Measurements from ENCODE around the gene AGAP9.
"Not testable (repeated sequence)": the region's sequence is repeated elsewhere in the genome, so short reads cannot be mapped to it uniquely, and the experiment has no call there.

The AGAP9 gene

DNA sequence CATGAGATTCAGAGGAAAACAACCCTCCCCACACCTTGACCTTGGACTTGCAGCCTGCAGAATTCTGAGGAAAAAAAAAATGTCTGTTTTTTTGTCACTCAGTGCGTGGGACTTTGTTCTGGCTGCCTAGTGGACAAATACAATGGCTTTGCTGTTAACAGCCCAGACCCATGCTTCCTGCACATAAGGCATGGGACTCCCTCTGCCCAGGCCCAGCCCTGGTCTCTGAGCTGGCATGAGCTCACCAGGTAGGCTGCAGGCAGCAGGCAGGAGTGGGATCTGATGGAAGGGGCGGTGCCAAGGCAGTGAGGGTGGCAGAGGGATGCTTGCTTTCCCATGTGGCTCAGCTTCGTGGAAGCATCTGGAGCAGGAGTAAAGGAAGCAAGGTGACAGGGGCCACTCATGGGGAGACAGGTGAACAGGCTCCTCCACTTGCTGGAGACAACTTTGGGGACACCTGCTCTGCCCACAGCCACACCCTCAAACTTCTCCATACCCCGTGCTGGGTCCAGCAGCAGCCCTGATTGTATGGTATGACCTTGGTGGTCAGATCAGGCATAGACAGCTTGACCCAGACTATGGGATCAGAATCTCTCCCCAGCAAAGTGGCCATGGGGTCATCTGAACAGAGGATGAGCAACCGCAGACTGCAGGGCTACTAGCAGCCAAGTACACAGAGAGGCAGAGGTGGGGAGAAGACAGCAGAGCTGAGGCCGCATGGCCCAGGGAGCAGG lies 66.5 kb downstream of the AGAP9 start:
- DNase-seq = no peak

DNA sequence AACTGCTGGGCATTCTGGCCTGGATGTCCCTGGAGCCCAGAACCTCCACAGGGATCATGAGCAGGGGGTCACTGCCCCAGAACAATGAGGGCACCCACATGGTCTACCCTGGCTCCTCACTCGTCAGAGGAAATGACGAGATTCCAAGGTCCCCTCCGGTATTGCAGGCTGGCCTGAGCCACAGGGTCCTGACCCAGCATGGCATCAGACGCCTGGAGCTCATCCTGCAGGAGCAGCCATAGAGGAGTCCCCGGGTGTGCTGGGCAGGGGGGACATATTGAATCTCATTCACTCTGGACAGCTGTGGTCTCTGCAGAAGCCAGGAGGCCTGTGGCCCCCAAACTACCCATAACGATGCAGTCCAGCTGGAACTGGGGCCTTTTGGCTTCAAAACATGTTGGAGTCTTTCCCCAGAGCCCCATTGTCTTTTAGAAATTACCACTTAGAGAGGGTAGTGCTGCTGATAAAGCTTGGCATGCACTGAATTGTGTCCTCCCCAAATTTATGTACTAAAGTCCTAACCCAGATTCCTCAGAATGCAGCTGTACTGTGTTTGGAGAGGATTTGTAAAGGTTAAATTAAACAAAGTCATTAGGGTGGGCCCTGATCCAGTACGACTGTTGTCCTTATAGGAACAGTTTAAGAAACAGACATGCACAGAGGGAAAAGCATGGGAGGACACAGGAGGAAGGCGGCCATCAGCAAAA lies 67.2 kb downstream of the AGAP9 start:
- DNase-seq = no peak

DNA sequence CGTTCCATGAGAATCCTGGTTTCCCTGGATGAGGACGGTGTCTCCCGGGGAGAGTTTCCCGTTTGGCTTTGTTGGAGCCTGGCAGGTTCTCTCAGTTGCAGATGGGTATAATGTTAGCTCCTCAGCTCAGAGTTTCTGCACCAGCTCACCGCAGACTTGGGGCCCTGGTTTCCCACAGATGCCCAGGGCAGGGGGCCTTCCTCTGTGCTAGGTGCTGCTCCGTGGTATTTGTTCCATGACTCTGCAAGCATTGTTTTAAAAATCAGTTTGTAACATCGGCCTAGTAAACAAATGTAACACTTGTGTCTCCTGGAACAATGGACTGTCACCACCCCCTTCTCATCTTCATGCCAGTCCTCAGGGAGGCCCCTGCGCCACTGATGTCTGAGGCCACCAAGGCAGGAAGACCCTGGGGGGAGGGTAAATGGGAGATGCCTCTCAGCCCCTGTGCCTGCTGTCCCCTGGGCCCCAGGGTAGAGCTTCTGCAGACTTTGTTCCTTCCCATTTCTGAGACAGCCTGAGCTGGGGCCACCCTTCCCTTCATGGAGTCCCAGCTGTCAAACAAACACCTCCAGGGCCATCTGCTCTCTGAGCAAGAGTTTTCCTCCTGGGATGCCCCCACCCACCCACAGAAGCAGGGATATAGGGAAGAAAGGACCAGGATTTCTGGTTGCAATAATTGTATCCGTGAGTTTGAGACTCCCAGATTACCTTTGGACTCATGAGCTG lies 67.9 kb downstream of the AGAP9 start:
- DNase-seq = not testable (repeated sequence)

DNA sequence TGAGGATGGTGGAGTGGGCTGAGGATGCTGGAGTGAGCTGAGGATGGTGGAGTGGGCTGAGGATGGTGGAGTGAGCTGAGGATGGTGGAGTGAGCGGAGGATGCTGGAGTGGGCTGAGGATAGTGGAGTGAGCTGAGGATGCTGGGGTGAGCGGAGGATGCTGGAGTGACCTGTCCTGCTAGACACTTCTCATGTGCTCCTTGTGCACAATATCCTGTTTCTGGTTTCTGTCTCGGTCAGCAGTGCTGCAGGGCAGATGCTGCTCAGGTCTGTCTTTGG lies 68.7 kb downstream of the AGAP9 start:
- DNase-seq = no peak

DNA sequence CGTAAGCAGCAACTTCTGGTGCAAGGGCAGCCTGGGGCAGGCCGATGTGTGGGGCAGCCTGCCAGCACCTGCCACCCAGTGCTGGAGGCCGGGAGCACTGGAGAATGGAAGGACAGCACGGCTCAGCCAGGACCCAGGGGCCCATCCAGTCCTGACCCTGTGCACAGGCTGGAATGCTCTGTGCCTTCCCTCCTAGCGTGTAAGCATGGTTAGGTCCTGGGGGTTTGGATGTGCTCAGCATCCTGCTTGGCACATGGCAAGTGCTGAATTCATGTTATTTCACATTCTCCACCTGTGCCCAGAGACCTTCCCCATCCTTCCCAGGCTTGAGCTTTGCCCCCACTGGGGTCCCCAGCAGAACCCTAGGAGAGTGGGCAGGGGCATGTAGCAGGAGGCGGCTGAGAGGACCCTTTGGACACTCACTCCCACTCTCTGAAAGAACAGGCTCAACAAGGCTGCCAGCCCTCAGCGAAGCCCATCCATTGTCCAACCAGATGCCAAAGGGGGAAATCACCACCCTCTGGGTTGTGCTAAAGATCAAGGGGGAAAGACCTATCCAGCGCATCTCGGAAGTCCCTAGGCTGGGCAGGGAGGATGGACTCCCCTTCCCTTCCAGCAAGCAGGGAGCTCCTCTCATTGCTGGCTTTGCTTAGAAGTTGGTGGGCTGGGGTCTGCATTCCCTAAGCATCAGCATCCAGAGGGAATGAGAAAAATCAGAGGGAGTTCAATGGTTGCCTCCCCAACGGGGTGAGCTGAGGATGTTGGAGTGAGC lies 69.2 kb downstream of the AGAP9 start:
- DNase-seq = no peak

DNA sequence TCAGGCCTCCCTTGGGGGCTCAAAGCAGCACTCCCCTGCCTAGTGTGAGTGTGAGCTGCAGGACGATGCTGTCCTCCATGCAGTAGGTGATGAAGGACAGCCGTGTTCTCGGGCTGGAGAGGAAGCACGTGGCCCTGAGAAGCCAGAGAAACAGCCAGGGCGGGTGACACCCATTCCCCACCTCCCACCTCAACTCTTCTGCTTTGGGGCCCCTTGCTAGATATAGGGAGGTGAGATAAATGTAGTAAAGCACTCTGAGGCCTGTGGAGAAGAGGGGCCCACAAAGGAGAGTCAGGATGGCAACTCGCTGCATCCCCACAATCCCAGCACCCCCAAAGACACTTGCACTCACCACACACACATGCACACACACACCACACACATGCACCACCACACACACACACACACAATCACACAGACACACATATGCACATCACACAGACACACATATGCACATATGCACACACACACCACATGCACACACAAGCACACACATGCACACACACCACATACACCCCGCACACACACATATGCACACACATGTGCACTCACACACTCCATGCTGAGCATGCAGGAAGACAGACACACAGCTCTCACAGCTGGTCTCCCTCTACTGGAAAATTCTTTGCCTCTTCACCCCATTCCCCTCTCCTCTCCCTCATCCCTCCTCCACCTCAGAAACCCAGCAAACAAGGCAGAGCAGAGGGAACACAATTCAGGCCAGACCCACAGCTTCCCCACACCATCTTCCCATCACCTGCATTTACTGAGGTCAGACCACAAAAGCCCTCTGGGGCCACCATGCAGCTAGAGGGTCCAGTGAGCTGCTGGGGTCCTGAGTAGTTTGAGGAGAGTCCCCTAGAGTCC lies 70.1 kb downstream of the AGAP9 start:
- DNase-seq = no peak

DNA sequence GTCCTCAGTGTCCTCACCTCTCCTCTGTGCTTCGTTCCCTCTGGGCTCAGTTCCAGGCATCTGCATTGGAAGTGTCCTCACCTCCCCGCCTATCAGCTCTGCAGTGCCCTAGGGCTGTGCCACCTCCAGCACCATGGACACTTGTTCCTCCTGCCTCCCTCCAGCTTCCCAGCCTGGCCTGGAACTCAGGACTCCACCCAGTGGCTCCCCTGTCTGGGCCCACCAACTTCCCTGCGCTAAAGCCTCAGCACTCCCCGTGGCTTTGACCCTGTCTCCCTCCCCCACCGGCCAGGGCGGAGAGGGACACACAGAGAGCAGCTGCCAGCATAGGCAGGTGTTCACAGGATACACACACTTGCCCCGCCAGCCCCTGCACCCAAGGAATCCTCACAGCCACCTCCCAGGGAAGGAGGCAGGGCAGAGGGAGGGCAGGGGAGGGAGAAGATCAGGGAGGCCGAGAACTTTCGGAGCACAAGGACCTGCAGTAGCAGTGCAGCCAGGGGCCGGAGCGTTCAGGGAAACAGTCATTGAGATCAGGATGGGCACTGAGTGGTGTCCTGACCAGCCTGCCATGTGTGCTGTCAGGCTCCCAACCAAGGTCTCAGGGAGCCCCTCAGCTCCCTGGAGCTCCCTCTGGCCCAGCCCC lies 70.8 kb downstream of the AGAP9 start:
- DNase-seq = no peak

DNA sequence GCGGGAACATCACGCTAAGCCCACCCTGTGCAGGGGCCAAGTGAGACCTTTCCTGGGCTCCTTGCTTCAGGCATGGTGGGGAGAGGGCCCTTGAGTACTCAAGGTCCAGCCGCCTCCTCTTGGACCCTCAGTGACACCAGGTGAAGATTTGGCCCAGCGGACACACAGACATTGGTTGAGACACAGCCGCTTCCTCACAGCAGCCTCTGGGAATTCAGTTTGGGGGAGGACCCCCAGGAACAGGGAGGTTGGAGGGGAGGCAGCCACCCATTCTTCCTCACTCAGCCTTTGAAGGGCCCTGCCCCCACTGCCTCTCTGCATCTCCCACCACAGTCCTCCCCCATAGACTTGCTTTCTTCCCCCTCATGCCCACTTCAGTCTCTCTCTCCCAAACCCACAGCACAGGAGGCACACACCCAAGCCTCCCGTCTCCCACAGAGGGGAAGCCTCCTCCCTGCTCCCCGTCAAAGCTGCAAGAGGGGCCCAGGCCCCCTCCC lies 71.4 kb downstream of the AGAP9 start:
- no peak for DNase-seq
